Type B pancreatic cell (in vitro differentiated cells): ENCODE results near the gene KLHL7. TPM values are rescaled to one million over a fixed set of nuclear protein-coding genes. Genes with fewer than 3 reads are reported as not detected.

Source experiments
- DNase-seq: peaks from one replicate; pipeline ENCODE4 v3.0.0; 2021; ENCODE audit warnings: mixed read lengths; ENCODE audit not compliant: unreplicated experiment; ENCODE audit errors: extremely low spot score
- H3K27ac Mint-ChIP-seq: 2 replicates; pipeline ENCODE4 v1.8.0; 2021; ENCODE audit warnings: mild to moderate bottlenecking, mixed read lengths
- H3K27me3 Mint-ChIP-seq: 2 replicates; pipeline ENCODE4 v1.8.0; 2021; ENCODE audit warnings: mixed read lengths
- H3K36me3 Mint-ChIP-seq: 2 replicates; pipeline ENCODE4 v1.8.0; 2021; ENCODE audit warnings: mixed read lengths
- H3K4me1 Mint-ChIP-seq: one replicate; pipeline ENCODE4 v1.8.0; 2021; ENCODE audit warnings: mixed read lengths; ENCODE audit not compliant: unreplicated experiment
- H3K4me3 Mint-ChIP-seq: 2 replicates; pipeline ENCODE4 v1.8.0; 2021; ENCODE audit warnings: mild to moderate bottlenecking, mixed read lengths
- H3K9me3 Mint-ChIP-seq: 2 replicates; pipeline ENCODE4 v1.8.0; 2021; ENCODE audit warnings: mixed read lengths
- CTCF ChIP-seq: fragments of 200-600 bp; sonication (generic); conservative IDR thresholded peaks from 2 replicates; pipeline ENCODE4 v1.5.0; 2021; ENCODE audit warnings: antibody characterized with exemption, mild to moderate bottlenecking
- total RNA-seq: library from RNA; stranded (reverse); gene quantifications from 2 replicates; pipeline ENCODE4 v1.2.1, GENCODE V29; 2021; ENCODE audit warnings: low replicate concordance

KLHL7 gene
- total RNA-seq, 1 donor from 2014 or later: 44.3 TPM

- Mint-ChIP-seq H3K36me3 (peaks cover 7% of the 10 kb centered on the region), H3K9me3 (no peaks in the 10 kb centered on the region), H3K4me3 (peak overlapping the region; percentile 99), H3K27me3 (no peaks in the 10 kb centered on the region), H3K4me1 (peaks cover 26% of the 10 kb centered on the region), H3K27ac (peak overlapping the region; percentile 99)
- DNase-seq: no peak
- TF ChIP-seq CTCF: no peak
Observed at GRCh38 chr7:23107781-23108180, 2.2 kb downstream of the KLHL7 start.

- Mint-ChIP-seq H3K4me3 (peak overlapping the region; percentile 99), H3K27ac (peak overlapping the region; percentile 46), H3K9me3 (no peaks in the 10 kb centered on the region), H3K4me1 (peaks cover 26% of the 10 kb centered on the region), H3K36me3 (peaks cover 6% of the 10 kb centered on the region), H3K27me3 (no peaks in the 10 kb centered on the region)
- DNase-seq: no peak
- TF ChIP-seq CTCF: no peak
Observed at GRCh38 chr7:23108995-23109394, 3.4 kb downstream of the KLHL7 start.

GRCh38 chr7:23109470-23109869 lies 3.9 kb downstream of the KLHL7 start:
- no peak for TF ChIP-seq CTCF
- no peaks in the 10 kb centered on the region for H3K9me3 Mint-ChIP-seq
- H3K4me1 Mint-ChIP-seq: peaks cover 26% of the 10 kb centered on the region
- no peaks in the 10 kb centered on the region for H3K27me3 Mint-ChIP-seq
- no peak for DNase-seq
- H3K36me3 Mint-ChIP-seq: peaks cover 6% of the 10 kb centered on the region
- no peak overlapping the region for H3K4me3 Mint-ChIP-seq
- no peak overlapping the region for H3K27ac Mint-ChIP-seq

GRCh38 chr7:23114896-23115295 lies 9.3 kb downstream of the KLHL7 start:
- Mint-ChIP-seq H3K4me1 (peaks cover 27% of the 10 kb centered on the region), H3K9me3 (no peaks in the 10 kb centered on the region), H3K36me3 (no peaks in the 10 kb centered on the region), H3K27ac (no peak overlapping the region), H3K4me3 (no peak overlapping the region), H3K27me3 (no peaks in the 10 kb centered on the region)
- TF ChIP-seq CTCF: no peak
- DNase-seq: no peak

- Mint-ChIP-seq H3K27ac (peak overlapping the region; percentile 5), H3K9me3 (no peaks in the 10 kb centered on the region), H3K4me3 (no peak overlapping the region), H3K27me3 (no peaks in the 10 kb centered on the region), H3K4me1 (peaks cover 23% of the 10 kb centered on the region), H3K36me3 (peaks cover 3% of the 10 kb centered on the region)
- no peak for TF ChIP-seq CTCF
- no peak for DNase-seq
Observed at GRCh38 chr7:23115991-23116390, 10.4 kb downstream of the KLHL7 start.

GRCh38 chr7:23117841-23118240 lies 12.3 kb downstream of the KLHL7 start:
- Mint-ChIP-seq H3K27ac (no peak overlapping the region), H3K36me3 (peaks cover 9% of the 10 kb centered on the region), H3K9me3 (no peaks in the 10 kb centered on the region), H3K4me3 (no peak overlapping the region), H3K27me3 (no peaks in the 10 kb centered on the region), H3K4me1 (peaks cover 23% of the 10 kb centered on the region)
- TF ChIP-seq CTCF: no peak
- no peak for DNase-seq
